NCI-H2029 (cell line): ENCODE measurements around the gene NUSAP1.
A peak's percentile ranks its signal among the peaks of the same experiment; 100 is the strongest.
"Not testable (repeated sequence)": the region's sequence is repeated elsewhere in the genome, so short reads cannot be mapped to it uniquely, and the experiment has no call there.

Experiments used
- DNase-seq: peaks from one replicate; lab custom pipeline; 2025; lab: John Stamatoyannopoulos, UW

The NUSAP1 gene, protein sequence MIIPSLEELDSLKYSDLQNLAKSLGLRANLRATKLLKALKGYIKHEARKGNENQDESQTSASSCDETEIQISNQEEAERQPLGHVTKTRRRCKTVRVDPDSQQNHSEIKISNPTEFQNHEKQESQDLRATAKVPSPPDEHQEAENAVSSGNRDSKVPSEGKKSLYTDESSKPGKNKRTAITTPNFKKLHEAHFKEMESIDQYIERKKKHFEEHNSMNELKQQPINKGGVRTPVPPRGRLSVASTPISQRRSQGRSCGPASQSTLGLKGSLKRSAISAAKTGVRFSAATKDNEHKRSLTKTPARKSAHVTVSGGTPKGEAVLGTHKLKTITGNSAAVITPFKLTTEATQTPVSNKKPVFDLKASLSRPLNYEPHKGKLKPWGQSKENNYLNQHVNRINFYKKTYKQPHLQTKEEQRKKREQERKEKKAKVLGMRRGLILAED

DNA sequence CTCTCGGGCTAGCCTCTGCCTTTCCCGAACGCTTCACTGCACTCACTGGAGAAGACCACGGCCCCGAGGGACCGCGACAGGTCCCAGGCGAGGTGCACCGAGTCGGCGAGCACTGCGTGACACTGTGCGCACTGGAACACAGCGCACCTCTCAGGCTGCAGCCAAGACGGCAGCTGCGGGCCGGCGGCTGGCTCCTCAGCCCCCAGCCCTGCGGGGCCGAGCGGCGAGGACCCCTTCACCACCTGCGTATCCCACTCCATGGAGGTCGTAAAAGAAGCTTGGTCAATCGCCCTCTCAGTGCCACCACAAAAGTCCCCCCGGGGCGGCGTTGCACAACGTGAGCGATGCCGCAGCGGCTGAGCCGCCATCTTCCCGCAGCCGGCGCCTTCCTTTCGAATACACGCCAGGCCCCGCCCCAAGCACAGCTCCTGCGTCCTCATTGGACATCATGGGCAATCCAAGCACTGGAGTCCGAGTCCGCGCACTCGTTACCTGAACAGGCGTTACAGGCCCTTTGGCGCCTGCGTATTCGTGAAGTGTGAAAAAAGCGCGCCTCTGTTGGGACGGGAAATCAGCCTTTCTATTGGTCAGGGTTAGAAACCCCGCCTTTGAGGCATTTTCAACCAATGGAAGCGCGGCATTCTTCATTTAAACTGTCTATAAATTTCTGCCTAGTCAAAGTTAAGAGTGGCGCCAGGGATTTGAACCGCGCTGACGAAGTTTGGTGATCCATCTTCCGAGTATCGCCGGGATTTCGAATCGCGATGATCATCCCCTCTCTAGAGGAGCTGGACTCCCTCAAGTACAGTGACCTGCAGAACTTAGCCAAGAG, at the start of gene NUSAP1, which contains the start of gene OIP5:
Gene NUSAP1, plus strand, starts transcription at position 688 of the 832 bp plus-strand sequence. Its CDS starts 77 bp downstream, at position 765.
Gene OIP5, minus strand, starts transcription at position 398 of the 832 bp plus-strand sequence. Its CDS starts 30 bp downstream, at position 368.
- peak; percentile 95 for DNase-seq

DNA sequence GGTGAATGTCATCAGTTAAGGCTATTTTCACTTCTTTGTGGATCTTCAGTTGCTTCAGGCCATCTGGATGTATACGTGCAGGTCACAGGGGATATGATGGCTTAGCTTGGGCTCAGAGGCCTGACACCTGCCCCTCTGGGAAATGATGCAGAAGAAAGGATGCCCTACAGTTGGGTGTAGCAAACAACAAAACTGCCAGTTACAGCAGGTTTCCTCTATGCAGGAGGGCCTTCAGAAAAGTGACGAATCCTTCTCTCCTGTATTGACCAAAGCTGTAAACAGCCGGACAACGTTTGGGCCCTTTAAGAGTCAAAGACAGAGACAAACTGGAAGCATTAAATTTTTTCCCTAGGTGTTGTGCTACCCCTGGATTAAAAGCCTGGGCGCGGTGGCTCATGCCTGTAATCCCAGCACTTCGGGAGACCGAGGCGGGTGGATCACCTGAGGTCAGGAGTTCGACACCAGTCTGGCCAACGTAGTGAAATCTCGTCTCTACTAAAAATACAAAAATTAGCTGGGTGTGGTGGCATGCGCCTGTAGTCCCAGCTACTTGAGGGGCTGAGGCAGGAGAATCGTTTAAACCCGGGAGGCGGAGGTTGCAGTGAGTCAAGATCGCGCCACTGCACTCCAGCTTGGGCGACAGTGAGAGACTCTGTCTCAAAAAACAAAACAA, 49.6 kb upstream of the NUSAP1 start:
- DNase-seq, result not testable (repeated sequence)

- peak; percentile 89 for DNase-seq
These were observed 48.8 kb upstream of the NUSAP1 start for GRCh38 chr15:41283653-41284426.

GRCh38 chr15:41284427-41285177, 48.1 kb upstream of the NUSAP1 start:
- DNase-seq, result no peak

- DNase-seq, result no peak
These were observed 47.4 kb upstream of the NUSAP1 start for GRCh38 chr15:41285285-41285684.

DNA sequence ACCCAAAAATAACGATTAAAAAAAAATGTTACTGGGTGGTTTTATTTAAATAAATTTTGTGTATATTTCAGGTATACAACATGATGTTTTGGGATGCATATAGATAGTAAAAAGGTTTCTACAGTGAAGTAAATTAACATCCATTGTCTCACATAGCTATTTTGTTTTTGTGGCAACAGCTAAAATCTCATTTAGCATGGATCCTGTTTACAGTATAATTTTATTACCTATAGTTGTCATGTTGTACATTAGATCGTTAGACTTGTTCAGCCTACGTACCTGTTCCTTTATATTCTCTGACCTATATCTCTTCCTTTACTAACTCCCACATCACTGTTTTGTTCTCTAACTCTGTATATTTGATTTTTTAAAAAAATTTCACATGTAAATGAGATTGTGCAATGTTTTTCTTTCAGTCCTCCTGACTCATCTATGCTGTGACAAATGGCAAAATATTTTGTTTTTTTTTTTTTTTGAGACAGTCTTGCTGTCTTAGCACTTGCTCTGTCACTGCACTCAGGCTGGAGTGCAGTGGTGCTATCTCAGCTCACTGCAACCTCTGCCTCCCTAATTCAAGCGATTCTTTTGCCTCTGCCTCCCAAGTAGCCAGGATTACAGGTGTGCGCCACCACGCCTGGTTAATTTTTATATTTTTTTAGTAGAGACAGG, 45.9 kb upstream of the NUSAP1 start:
- no peak for DNase-seq

DNA sequence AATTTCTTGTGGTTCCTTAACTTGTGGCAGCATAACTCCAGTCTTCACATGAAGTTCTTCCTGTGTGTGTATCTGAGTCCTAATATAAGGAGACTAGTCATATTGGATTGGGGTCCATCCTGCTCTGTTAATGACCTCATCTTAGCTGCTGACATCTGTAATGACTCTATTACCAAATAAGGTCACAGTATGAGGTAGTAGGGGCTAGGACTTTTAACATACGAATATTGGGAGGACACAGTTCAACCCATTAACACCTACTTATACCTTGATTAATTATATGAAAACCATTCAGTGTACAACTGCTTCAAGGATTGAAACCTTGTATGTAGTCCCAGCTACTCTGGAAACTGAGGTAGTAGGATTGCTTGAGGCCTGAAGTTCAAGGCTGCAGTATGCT, 44.2 kb upstream of the NUSAP1 start:
- DNase-seq, result no peak

DNA sequence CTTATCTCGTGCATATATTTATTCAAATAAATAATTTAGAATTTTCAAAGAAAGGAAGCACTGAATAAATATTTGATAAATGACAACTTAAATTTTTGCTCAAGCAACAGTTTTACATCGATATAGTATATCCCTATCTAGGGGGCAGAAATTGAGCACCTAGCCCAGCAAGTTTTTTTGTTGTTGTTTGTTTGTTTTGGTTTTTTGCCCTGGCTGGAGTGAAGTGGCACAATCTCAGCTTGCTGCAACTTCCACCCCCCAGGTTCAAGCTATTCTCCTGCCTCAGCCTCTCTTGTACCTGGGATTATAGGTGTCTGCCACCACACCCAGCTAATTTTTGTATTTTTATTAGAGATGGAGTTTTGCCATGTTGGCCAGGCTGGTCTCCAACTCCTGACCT, 42.7 kb upstream of the NUSAP1 start:
- DNase-seq, result no peak

DNA sequence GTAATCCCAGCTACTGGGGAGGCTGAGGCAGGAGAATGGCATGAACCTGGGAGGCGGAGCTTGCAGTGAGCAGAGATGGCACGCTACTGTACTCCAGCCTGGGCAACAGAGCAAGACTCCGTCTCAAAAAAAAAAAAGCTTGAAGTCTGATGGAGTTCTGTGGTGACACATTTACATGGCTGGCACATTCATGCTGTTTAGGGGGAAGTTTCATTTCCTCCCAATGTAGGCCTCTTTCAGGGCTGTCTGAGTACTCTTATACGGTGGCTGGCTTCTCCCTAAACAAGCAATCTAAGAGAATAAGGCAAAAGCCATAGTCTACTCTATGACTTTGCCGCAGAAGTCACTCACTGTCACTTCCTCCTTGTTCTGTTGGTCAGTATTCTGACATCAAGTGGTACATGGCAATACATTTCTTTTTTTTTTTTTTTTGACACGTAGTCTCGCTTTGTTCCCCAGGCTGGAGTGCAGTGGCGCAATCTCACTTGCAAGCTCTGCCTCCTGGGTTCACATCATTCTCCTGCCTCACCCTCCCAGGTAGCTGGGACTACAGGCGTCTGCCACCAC, 41.5 kb upstream of the NUSAP1 start:
- no peak for DNase-seq

DNA sequence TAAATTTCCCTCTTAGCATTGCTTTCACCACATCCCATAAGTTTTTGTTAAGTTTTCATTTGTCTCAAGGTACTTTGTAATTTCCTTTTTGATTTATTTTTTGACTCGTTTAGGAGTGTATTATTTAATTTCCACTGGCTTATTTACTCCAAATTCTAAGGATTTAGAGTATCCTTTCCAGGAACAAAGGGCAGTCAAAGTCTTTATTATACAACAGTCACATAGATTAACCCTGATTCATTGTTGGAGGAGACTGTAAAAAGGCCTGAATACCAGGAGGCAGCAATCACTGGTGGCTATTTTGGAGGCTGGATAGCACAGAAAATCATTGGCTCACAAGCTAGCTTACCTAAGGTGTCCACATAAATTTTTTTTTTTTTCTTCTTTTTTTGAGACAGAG, 40.2 kb upstream of the NUSAP1 start:
- DNase-seq, result no peak

DNA sequence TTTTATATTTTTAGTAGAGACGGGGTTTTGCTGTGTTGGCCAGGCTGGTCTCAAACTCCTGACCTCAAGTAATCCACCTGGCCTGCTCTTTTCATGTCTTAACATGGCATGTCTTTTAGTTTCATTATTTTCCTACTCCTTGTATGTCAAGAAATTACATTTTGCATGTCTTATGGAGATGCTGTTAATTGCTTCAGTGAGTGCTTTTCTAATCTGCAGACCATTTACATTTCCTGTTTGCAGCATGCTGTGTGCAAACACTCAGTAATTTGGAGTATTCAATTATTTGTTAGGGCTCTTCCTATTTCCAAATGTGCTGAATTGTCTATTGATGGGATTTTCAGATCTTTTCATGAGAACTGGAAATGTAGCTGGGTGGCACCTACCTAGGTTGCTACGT, 31.5 kb upstream of the NUSAP1 start:
- DNase-seq, result not testable (repeated sequence)

DNA sequence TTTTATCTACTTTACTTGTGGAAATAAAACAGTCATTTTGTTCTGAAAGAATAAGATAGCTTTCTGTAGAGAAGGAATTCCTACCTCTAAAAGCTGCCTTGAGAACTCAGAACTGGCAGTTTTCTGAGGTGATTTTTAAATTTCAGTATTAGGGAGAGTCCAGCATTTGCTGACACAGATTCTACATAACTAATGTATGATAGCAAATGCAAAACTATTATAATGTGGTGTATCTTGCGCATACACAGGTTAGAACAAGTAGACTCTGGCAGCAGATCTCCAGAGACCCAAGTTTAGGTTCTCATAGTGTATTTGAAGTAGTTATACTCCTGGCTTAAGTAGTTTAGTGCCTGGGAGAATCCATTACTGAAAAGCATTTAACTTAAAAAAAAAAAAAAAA, 31.1 kb upstream of the NUSAP1 start:
- no peak for DNase-seq

DNA sequence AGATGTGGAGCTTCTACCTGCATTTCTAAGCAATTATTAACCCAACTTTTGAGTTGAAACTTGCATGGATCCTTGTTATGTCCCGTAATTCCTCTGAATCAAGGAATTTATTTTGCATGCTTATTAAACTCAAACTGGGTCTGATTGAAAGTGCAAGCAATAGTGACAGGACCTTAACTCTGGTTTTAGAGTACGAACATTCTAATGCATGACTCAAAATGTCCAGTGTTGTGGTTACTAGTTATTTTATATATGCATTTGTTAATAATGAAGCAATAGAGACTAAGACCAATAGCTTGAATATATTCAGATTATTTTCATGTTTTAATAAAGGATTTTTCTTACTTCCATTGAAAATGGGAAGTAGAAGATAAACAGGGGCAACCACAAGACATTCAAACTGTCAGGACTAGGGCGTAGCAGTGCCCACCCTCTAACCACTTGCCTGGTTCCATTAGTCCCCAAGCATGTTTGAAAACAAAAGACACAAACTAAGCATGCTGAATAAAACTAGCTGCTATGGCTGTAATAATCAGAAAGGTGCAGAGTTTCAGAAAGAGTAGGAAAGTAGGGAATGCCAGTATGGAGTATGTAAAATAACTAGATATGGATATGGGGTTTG, 28.4 kb upstream of the NUSAP1 start:
- no peak for DNase-seq

DNA sequence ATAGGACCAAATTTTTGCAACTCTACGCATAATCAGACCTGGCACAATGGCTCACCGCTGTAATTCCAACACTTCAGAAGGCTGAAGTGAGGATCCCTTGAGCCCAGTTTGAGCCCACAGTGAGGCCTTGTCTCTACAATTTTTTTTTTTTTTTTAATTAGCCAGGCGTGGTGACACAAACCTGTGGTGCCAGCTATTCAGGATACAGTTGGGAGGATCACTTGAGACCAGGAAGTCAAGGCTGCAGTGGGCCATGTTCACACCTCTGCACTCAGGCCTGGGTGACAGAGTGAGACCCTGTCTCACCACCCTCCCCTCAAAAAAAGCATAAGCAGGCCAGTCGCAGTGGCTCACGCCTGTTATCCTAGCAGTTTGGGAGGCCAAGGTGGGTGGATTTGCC, 25.0 kb upstream of the NUSAP1 start:
- no peak for DNase-seq

DNA sequence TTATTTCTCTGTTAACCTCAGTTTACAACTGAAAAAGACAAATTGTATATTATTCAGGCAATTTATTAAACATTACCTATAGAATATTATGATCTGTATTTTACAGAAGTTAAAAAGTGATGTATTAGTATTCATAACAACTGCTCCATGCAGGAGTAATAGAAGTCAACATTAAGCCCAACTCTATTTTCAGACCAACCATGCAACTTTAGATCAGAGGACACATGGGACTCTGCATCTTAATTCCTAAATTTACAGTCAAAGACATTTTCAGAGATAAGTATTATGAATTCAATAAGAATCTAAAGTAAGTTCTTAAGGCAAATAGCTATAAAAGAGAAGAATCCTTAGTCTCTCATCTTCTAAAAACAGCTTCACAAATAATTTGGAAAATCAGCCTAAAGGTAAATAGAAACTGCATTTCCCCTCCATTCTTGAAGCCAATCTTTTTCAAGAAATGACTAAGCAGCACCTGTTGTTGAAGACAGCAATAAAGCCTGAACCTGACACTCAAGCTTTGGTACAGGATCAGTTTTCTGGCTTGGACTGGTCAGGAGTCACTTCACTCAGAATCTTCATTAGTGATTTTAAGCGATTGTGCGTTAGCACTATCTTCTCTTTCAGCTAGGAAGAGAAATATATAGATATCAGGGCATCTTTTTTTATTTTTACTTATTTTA, 23.3 kb upstream of the NUSAP1 start:
- no peak for DNase-seq

- not testable (repeated sequence) for DNase-seq
These were observed 11.8 kb upstream of the NUSAP1 start for GRCh38 chr15:41320805-41321330.

DNA sequence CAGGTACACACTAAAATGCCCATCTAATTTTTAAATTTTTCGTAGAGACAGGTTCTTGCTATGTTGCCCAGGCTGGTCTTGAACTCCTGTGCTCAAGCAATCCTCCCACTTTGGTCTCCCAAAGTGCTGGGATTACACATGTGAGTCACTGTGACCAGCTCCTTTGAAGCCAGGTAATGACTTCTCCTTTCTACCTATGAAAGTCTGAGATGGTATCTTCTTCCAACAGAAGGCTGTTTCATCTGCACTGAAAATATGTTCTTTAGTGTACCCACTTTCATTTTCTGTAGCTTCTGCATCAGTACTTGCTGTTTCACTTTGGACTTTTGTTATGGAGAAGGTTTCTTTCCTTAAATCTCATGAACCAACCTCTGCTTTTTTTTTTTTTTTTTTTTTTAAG, 9.1 kb upstream of the NUSAP1 start:
- DNase-seq, result no peak

DNA sequence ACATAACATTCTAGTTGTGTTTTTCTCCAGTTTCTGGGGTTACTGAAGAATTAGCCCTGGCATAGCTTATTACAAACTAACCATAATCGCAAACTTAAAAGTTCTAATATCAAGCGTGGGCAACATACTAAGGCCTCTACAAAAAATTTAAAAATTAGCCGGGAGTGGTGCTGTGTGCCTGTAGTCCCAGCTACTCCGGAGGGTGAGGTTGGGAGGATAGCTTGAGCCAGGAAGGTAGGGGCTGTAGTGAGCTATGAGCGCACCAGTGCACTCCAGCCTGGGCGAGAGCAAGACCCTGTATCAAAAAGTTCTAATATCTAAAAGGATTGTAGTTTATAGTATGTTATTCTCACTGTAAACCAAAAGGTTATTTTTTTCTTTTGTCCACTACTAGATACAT, 1.4 kb upstream of the NUSAP1 start:
- DNase-seq, result no peak

DNA sequence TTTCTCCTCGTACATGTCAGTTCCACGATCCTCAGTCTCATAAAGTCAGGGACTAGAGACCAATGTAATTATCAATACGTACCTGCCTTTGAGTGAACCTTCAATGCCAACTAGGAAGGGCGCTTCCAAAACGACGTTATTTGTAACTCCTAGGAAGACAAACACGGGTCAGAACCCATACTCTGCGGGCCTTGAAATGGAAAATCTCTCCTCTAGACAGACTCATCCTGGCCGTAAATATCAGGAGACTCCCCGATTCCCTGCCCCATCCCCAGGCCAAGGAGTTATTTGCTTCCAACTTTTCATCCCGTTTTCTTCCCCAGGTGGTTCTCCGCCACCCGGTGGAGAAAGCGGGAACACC, 868 bp upstream of the NUSAP1 start:
- DNase-seq, result no peak
